Keratinocyte (primary cell): ENCODE measurements around the gene TC2N. TPM values are rescaled to one million over a fixed set of nuclear protein-coding genes. Genes with fewer than 3 reads are reported as not detected.

Experiments used
- DNase-seq: peaks from one replicate; pipeline ENCODE4 v3.0.0-alpha.2; 2011; ENCODE audit warnings: low read depth, missing footprints, low spot score
- FAIRE-seq: peaks from 2 replicates; lab custom pipeline; 2011; peaks lifted over from hg19 to GRCh38; lab: Jason Lieb, UNC
- H2AFZ ChIP-seq: 2 replicates; pipeline ENCODE4 v1.6.0; 2012; ENCODE audit warnings: low read length, control low read depth, inconsistent platforms; ENCODE audit not compliant: control insufficient read depth
- H3K27ac ChIP-seq: 2 replicates; pipeline ENCODE4 v1.5.1; 2011; ENCODE audit warnings: low read length; ENCODE audit not compliant: control insufficient read depth, insufficient read depth
- H3K27me3 ChIP-seq: 3 replicates; pipeline ENCODE4 v1.6.0; 2011; ENCODE audit warnings: low read length; ENCODE audit not compliant: control insufficient read depth, insufficient read depth; ENCODE audit errors: extremely low read depth
- H3K36me3 ChIP-seq, 2 experiments: 2 replicates in 1 of 2; 3 replicates in 1 of 2; pipeline ENCODE4 v1.5.1; 2011; ENCODE audit warnings: low read length in 2 of 2, mild to moderate bottlenecking in 1 of 2; ENCODE audit not compliant: control insufficient read depth in 2 of 2, insufficient read depth in 2 of 2; ENCODE audit errors: extremely low read depth in 1 of 2
- H3K4me1 ChIP-seq: 3 replicates; pipeline ENCODE4 v1.5.1; 2011; ENCODE audit warnings: low read length; ENCODE audit not compliant: control insufficient read depth, insufficient read depth; ENCODE audit errors: extremely low read depth
- H3K4me2 ChIP-seq: 3 replicates; pipeline ENCODE4 v1.6.0; 2011; ENCODE audit warnings: low read depth, low read length; ENCODE audit not compliant: control insufficient read depth, insufficient read depth; ENCODE audit errors: extremely low read depth
- H3K4me3 ChIP-seq, 3 experiments: fragments of 200-600 bp in 1 of 3; sonication (generic) in 1 of 3; 2 replicates in 2 of 3; 3 replicates in 1 of 3; pipeline ENCODE4 v1.5.1; 2011 to 2016; ENCODE audit warnings: low read length in 3 of 3, mild to moderate bottlenecking in 3 of 3, control low read depth in 2 of 3, inconsistent platforms in 1 of 3, low read depth in 1 of 3, mixed read lengths in 1 of 3, mixed run types in 1 of 3, moderate library complexity in 1 of 3; ENCODE audit not compliant: control insufficient read depth in 2 of 3, insufficient read depth in 2 of 3; ENCODE audit errors: extremely low read depth in 1 of 3
- H3K79me2 ChIP-seq: 2 replicates; pipeline ENCODE4 v1.6.0; 2012; ENCODE audit warnings: low read length; ENCODE audit not compliant: control insufficient read depth, insufficient read depth
- H3K9ac ChIP-seq: 3 replicates; pipeline ENCODE4 v1.6.0; 2011; ENCODE audit warnings: low read length; ENCODE audit not compliant: control insufficient read depth, insufficient read depth; ENCODE audit errors: extremely low read depth
- H3K9me1 ChIP-seq: 3 replicates; pipeline ENCODE4 v1.6.0; 2011; ENCODE audit warnings: low read length; ENCODE audit not compliant: control insufficient read depth, insufficient read depth; ENCODE audit errors: extremely low read depth
- H3K9me3 ChIP-seq: 2 replicates; pipeline ENCODE4 v1.5.1; 2012; ENCODE audit warnings: low read depth, low read length; ENCODE audit not compliant: control insufficient read depth
- H4K20me1 ChIP-seq: 3 replicates; pipeline ENCODE4 v1.6.0; 2011; ENCODE audit warnings: low read length; ENCODE audit not compliant: control insufficient read depth, insufficient read depth; ENCODE audit errors: extremely low read depth
- CTCF ChIP-seq, 3 experiments: IDR thresholded peaks in 1 of 3; conservative IDR thresholded peaks in 1 of 3; optimal IDR thresholded peaks in 1 of 3; 2 replicates in 2 of 3; 3 replicates in 1 of 3; pipeline versions ENCODE3 to v1.5.1; 2011; ENCODE audit warnings: low read length in 3 of 3, mild to moderate bottlenecking in 3 of 3, moderate library complexity in 2 of 3, control low read depth in 1 of 3, inconsistent platforms in 1 of 3; ENCODE audit not compliant: insufficient read depth in 2 of 3; ENCODE audit errors: extremely low read depth in 1 of 3
- EZH2 ChIP-seq: IDR thresholded peaks from one replicate; pipeline ENCODE4 v1.6.1; 2012; ENCODE audit warnings: inconsistent platforms, mild to moderate bottlenecking, low read length, moderate library complexity
- dilution Hi-C: fragments of 300-500 bp; cut with MboI; formaldehyde crosslinking; loops from one replicate; pipeline ENCODE4 v1.7.0; 2020; ENCODE audit warnings: low sequenced_read_pairs; ENCODE audit not compliant: extremely low pct_ligation_motif_present
- polyA plus RNA-seq, 5 experiments: library from polyadenylated mRNA; depleted of rRNA in 3 of 5; stranded (reverse) in 3 of 5; stranded (forward) in 1 of 5; unstranded in 1 of 5; fragments of >200 nt; gene quantifications; 1 replicate in 1 of 5; 2 replicates in 3 of 5; 3 replicates in 1 of 5; pipeline versions ENCODE4 v1.2.1 to v1.2.3, GENCODE V29; 2011 to 2012; ENCODE audit warnings: missing spikeins in 2 of 5, low read depth in 1 of 5, low replicate concordance in 1 of 5

The TC2N gene
- polyA plus RNA-seq, 1 donor (not counting 4 experiments of a cell fraction or from before 2014, with no cell fraction given), result 22.6 TPM

GRCh38 chr14:91906374-91906773, 39.0 kb upstream of the TC2N start:
- no peak for FAIRE-seq
- TF ChIP-seq CTCF (optimal IDR thresholded peaks at IDR 0.05 in 1 of 3, IDR thresholded peaks at IDR 0.05 in 1 of 3, conservative IDR thresholded peaks at IDR 0.05 in 1 of 3; ENCODE audit: extremely low read depth in 1 of 3, insufficient read depth in 2 of 3, low read length in 3 of 3) (no peak), EZH2 (no peak)
- dilution Hi-C loops, result no loop called here
- no peaks in the 10 kb centered on the region for H3K36me3 ChIP-seq
- H3K27me3 ChIP-seq, result no peaks in the 10 kb centered on the region
- no peak overlapping the region for H3K9ac ChIP-seq
- no peaks in the 10 kb centered on the region for H4K20me1 ChIP-seq
- H3K27ac ChIP-seq, result no peak overlapping the region
- H3K4me1 ChIP-seq, result no peaks in the 10 kb centered on the region
- no peaks in the 10 kb centered on the region for H3K9me1 ChIP-seq
- no peaks in the 10 kb centered on the region for H3K9me3 ChIP-seq
- no peak for DNase-seq
- no peak overlapping the region for H3K4me3 ChIP-seq
- H3K4me2 ChIP-seq, result no peak overlapping the region
- no peak overlapping the region for H2AFZ ChIP-seq
- no peaks in the 10 kb centered on the region for H3K79me2 ChIP-seq

- no peak for TF ChIP-seq CTCF (optimal IDR thresholded peaks at IDR 0.05 in 1 of 3, IDR thresholded peaks at IDR 0.05 in 1 of 3, conservative IDR thresholded peaks at IDR 0.05 in 1 of 3; ENCODE audit: extremely low read depth in 1 of 3, insufficient read depth in 2 of 3, low read length in 3 of 3)
- no peak for TF ChIP-seq EZH2
- Histone ChIP-seq H3K27ac (no peak overlapping the region), H3K9me1 (no peaks in the 10 kb centered on the region), H3K4me2 (no peak overlapping the region), H3K36me3 (no peaks in the 10 kb centered on the region), H3K79me2 (no peaks in the 10 kb centered on the region), H3K4me1 (no peaks in the 10 kb centered on the region), H3K9ac (no peak overlapping the region), H4K20me1 (no peaks in the 10 kb centered on the region), H3K9me3 (no peaks in the 10 kb centered on the region), H2AFZ (no peak overlapping the region), H3K4me3 (no peak overlapping the region), H3K27me3 (peaks cover 5% of the 10 kb centered on the region)
- DNase-seq (no peak), FAIRE-seq (no peak)
- dilution Hi-C loops, result no loop called here
These were observed 37.8 kb upstream of the TC2N start for GRCh38 chr14:91904956-91905645.
